Fibroblast of peridontal ligament (primary cell): ENCODE results near the gene WEE1.
"Not testable (repeated sequence)": the region's sequence is repeated elsewhere in the genome, so short reads cannot be mapped to it uniquely, and the experiment has no call there.

ENCODE experiments used
- DNase-seq: peaks from one replicate; pipeline ENCODE4 v3.0.0-alpha.2; 2010; ENCODE audit errors: extremely low read depth

The WEE1 gene

DNA sequence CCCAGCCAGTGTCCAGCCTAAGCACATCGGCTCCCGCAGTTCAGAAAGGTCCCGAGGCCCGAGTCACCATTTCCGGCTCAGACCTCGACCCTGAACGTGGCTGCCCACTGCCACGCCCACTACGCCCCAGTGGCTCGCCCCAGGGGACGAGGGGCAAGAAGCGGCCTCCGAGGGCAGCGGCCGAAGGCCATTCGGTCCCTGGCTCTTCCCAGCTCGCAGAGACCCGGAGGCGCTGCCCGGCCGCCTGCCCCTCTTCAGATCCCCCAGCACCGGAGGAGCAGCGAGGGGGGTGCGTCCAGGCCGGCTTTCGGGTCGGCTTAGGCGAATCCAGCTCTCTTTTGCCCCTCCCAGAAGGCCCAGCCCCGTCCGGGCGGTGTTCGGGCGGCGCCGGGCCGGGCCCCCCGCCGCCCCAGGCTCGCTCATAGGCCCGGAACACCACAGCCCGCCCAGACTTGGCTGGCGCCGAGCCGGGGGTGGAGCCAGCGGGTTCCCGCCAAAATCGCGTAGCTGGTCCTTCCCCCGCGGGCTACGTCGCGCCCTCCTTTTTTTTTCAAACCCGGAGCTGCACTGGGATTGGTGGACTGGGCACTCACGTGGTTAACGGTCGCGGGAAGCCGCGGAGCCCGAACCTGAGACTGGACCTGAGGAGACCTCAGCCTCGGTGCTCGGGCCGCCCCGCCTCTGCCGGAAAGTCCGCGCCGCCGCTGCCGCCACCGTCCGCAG lies at the start of gene WEE1:
WEE1 (plus strand) TSS at position 619 of the 723 bp plus-strand sequence. CDS start 264 bp downstream, outside the sequence.
- peak; percentile 97 for DNase-seq

GRCh38 chr11:9524001-9524400 lies 49.5 kb upstream of the WEE1 start:
- DNase-seq, result no peak

- DNase-seq, result peak; percentile 18
Observed at GRCh38 chr11:9525116-9525515, 48.4 kb upstream of the WEE1 start.

DNA sequence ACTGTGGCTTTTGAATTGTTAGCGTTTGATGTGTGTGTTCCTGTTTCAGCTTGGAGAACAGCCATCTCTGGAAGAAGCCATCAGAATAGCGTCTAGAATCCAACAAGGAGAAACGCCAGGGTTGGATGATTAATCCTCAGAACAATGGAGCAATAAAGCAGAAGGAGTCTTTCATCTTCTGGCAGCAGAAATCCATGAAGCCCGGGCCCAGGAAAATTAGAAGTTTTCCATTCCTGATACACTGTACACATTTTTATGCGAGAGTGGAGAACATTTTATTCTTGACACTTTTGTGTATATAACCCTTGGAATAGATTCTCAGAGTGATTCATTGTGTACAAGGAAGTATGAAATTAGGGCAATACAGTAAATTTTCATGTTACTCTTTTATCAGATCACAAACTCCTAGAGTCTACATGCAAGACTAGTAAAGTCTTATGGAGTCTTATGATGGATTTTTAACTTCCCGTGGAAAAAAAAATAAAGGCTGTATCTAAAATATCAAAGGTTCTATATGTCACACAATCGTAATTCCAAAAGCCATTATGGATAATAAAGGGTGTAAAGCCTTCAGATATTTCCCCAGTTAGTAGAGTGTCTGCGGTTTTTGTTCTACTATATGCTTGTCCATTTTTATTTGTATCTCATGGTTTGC lies 45.9 kb upstream of the WEE1 start:
- peak; percentile 95 for DNase-seq

DNA sequence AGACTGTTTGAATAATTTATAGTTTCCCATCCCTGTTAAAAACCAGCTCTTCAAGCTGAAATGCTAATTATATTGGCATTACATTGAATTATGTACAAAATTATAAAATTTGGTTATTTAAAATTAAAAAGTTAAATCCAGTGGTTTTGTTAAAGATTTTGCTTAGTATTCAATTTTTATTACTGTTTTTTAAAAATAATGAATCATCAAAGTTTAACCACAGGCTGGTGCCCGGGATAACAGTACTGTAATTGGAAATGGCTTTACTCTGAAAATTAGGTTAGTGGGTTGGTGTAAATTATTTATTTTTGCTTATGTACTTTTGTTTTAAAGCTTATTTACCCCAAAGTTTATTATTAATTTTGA lies 45.4 kb upstream of the WEE1 start:
- DNase-seq, result no peak

- no peak for DNase-seq
Observed at GRCh38 chr11:9528573-9529333, 44.7 kb upstream of the WEE1 start.

DNA sequence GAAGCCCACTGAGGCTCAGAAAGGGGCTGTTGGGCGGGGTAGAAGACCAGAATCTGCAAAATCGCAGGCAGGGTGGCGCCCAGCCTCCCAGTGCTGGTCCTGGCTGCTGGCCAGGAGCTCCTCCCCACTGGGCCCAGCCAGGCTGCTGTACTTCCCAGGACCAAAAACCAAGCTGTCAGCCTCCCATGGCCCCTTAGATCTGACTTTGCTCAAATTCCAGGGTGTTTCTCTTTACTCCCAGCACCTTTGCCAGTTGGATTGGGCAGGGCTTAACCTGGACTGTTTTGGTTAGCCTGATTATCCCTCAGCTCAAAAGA lies 44.2 kb upstream of the WEE1 start:
- DNase-seq, result peak; percentile 23

DNA sequence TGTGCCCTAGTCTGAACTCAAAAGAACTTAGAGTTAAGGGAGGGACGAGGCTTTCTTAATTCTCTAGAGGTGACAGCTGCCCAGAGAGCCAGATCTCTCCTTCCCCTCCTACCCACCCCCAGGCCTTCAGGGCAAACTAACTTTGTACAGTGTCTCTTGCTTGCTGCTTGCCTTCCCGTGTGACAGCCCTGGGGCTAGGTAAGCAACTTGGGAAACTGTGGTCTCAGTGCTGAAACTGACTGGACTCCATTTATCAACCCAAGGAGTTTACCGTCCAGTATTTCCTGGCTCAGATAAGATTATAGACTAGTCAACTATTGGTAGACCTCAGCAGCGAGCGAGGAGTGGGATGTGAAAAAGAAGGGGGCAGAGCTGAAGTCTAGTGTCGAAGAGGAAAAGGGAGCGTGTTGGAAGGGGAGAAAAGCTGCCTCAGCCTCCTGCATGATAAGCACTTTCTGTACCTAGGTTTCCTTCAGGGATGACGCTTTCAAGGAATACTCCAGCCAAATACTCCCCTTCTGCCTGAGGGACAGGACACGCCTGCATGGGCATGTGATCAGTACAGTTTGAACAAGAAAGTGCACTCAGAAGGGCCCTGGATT lies 43.3 kb upstream of the WEE1 start:
- DNase-seq, result no peak

DNA sequence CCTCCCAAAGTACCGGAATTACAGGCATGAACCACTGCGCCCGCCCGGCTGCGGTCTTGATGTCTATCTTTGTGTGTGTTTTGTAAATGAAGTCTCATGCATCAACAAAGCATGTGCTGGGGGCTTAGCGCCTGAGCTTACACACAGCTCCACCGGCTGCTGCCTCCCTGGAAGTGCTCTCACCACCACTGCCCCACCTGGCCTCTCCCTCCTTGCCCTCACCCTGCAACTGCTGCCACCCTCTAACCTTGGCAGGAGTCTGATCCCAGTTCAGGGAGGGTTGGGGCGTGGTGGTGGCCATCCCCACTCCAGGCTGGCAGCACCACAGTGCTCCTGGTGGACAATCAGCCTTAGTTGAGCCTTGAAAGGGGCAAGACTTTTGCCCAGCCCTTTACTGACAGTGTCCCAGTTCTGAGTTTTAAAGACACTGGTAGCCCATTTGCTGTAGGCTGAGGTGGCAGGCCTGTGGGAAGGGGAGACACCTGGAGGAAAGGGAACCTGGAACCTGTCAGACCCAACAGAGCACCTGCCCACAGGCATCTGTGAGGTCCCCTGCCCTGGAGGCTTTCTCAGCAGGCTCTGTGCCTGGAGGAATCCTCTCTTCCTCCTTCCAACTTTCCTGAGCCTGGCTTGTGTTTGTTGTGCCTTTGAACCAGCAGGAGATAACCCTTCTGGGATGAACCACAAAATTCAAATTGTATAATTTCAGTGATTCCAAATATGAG lies 42.4 kb upstream of the WEE1 start:
- DNase-seq, result no peak

- no peak for DNase-seq
Observed at GRCh38 chr11:9533058-9533457, 40.4 kb upstream of the WEE1 start.

DNA sequence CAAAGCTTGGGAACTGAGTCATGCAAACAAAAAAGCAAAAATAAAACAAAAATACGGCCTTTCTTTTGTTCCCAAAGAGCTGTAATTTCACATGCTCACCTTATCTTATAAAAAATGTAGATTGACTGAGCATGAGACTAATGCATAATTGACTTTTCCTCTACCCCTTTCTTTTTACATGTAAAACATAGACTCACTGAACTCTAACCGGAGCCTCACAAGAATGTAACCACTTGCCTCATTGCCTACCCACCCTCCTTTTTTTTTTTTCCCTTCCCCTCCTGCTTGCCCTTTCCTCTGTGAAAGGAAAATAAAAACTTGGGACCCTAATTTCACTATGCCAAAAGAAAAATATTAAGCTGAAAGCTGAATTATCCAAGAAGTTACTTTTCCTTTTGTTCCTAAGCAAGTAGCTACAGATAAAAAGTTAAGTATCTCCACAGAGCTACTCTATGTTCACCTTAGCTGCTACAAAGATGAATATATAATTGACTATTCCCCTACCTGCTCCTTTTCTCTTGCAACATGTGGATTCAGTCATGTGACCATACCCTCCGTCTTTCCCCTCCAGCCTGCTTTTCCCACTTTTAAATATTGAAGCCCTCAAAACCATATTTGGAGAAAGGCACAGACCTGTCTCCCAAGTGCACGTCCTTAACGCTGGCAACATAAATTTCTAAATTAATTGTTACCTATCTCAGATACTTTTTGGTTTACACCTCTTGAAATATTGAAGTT lies 39.6 kb upstream of the WEE1 start:
- peak; percentile 69 for DNase-seq

DNA sequence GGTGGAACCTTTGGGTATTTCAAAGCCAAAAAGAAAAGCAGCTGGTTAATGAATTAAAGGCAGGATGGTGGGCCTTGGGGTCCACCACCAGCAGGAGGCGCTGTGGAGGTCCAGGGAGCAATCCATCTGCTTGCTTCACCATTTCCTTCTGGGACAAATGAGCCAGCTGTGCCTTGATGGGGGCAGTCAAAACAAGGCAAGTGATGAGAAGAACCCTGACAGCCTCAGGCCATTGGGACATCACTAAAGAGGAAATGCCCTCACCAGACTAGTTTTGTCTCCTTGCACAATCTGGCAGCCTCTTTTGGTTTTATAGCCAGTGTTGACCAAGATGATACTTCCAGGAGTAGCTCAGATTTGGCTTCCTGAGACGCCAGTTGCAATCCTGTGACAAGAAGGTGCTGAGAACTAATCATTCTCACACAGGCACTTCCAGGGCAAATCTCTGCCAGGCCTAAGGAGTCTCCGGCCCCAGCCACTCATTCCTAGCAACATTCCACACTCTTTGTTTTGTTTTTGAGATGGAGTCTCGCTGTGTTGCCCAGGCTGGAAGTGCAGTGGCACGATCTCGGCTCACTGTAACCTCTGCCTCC lies 38.2 kb upstream of the WEE1 start:
- peak; percentile 34 for DNase-seq

- no peak for DNase-seq
Observed at GRCh38 chr11:9538548-9538947, 34.9 kb upstream of the WEE1 start.

DNA sequence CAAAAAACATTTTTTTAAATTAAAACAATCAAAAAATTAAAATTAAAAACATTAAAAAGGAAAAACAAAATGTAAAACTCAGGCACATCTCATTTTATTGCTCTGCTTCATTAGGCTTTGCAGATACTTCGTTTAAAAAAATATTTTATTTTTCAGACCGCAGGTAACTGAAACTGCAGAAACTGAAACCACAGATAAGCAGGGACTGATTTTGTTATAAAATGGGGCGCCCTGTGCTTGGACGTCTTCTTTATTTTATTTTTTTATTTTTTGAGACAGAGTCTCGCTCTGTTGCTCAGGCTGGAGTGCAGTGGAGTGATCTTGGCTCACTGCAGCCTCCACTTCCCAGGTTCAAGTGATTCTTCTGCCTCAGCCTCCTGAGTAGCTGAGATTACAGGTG lies 24.3 kb upstream of the WEE1 start:
- not testable (repeated sequence) for DNase-seq

DNA sequence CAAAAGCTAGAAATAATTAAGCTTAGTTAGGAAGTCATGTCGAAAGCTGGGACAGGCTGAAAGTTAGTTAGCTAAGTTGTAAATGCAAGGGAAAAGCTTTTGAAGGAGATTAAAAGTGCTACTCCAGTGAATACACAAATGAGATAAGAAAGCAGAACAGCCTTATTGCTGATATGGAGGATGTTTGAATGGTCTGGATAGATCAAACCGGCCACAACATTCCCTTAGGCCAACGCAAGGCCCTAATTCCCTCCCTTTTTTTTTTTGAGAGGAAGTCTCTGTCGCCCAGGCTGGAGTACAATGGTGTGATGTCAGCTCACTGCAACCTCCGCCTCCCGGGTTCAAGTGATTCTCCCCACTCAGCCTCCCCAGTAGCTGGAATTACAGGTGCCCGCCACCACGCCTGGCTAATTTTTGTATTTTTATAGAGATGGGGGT lies 23.3 kb upstream of the WEE1 start:
- no peak for DNase-seq

GRCh38 chr11:9561279-9561982 lies 12.0 kb upstream of the WEE1 start:
- DNase-seq, result no peak

- no peak for DNase-seq
Observed at GRCh38 chr11:9562716-9563115, 10.8 kb upstream of the WEE1 start.

DNA sequence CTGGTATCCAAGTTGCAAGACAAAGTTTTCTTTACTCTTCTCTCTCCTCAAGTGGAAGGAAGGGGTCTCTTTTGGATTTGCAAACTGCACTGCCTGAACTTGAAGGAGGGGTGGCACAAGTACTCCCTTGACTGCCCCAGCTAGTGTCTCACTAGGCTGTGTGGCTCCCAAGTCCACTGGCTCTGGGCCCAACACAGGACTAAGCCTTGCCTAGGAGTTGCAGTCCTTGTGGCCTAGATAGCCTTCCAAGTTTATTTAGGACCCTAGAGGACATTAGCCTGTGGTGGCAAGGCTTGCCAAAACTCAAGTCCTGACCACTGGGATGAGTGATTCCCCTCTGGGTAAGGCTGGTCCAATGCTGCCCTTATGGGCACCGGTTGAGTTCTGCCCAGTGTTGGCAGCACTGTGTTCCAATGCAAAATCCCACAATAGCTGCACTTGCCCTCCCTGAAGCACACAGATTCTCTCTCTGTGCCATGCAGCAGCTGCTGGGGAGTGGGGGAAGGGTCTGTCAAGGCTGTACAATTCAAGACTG lies 10.2 kb upstream of the WEE1 start:
- no peak for DNase-seq

DNA sequence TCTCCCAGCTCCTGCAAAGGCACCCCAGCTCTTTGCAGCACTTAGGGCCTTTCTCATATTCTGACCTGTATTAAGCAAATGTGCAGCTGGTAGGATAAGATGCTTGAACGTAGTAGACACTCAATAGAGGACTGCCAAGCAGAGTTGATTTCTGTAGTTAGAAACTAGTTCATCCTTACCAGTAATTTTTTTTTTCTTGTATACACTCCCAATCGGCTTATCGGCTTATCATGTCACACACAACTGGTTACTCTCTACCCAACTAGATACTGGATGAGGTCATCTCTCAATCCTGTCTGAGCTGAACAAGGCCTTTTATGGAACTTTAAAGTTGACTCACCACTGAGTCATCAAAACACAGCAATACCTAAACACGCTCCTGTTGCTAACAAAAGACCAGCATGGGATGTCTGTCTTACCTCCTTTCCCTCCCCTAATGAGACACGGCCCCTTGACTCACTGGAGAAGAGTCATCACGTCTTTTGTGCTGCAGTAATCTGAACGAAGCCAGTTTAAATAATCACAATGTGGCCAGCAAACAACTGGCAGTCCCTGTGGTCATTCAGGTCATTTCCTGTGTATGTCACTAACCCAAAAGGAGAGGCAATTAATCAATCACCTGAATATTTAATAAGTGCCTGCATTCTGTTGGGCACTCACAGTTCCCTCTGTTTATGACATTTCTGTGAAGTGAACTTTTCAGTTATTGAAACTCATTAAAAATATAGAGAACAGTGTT lies 7.5 kb upstream of the WEE1 start:
- DNase-seq, result peak; percentile 100
